Caco-2 (cell line): ENCODE data around the gene RHOU. TPM values are rescaled to one million over a fixed set of nuclear protein-coding genes. Genes with fewer than 3 reads are reported as not detected.

Experiments used
- BruUV-seq: library from RNA; stranded (reverse); fragments of 400-500 nt; replicated peaks from 2 replicates; lab custom pipeline; 2021; lab: Mats Ljungman, UMichigan
- CTCF ChIA-PET: fragments of 300-600 bp; sonication (Branson Sonifier 250); formaldehyde crosslinking; loops from one replicate; lab custom pipeline; 2022; ENCODE audit warnings: antibody characterized with exemption; lab: Charles Lee
- POLR2A ChIA-PET: fragments of 300-600 bp; sonication (Branson Sonifier 250); formaldehyde crosslinking; loops from one replicate; lab custom pipeline; 2022; ENCODE audit warnings: antibody characterized with exemption; lab: Charles Lee
- DNase-seq, 2 experiments: peaks; one replicate each; pipeline versions ENCODE4 v3.0.0 to v3.0.0-alpha.2; 2020 to 2022
- H3K27me3 ChIP-seq: replicated peaks from 2 replicates; pipeline ENCODE4 v1.6.0; 2011; ENCODE audit warnings: low read length; ENCODE audit not compliant: control insufficient read depth, insufficient read depth
- H3K36me3 ChIP-seq: 2 replicates; pipeline ENCODE4 v1.5.1; 2011; ENCODE audit warnings: low read length; ENCODE audit not compliant: control insufficient read depth, insufficient read depth
- H3K4me1 ChIP-seq: fragments of 250-450 bp; sonication (Bioruptor Pico); 2 replicates; pipeline ENCODE4 v1.5.1; 2020; ENCODE audit warnings: mild to moderate bottlenecking
- H3K4me3 ChIP-seq: 2 replicates; pipeline ENCODE4 v1.5.1; 2011; ENCODE audit warnings: low read depth, mild to moderate bottlenecking, control low read depth, low read length
- H3K9me3 ChIP-seq: fragments of 250-450 bp; sonication (Bioruptor Pico); 2 replicates; pipeline ENCODE4 v1.5.1; 2020; ENCODE audit warnings: mild to moderate bottlenecking, moderate library complexity
- H3K27ac Mint-ChIP-seq: one replicate; pipeline ENCODE4 v1.8.0; 2022; ENCODE audit warnings: mixed read lengths; ENCODE audit not compliant: unreplicated experiment
- H3K27me3 Mint-ChIP-seq: one replicate; pipeline ENCODE4 v1.8.0; 2022; ENCODE audit warnings: mixed read lengths; ENCODE audit not compliant: insufficient read depth, unreplicated experiment
- H3K36me3 Mint-ChIP-seq: one replicate; pipeline ENCODE4 v1.8.0; 2022; ENCODE audit warnings: mild to moderate bottlenecking, mixed read lengths; ENCODE audit not compliant: insufficient read depth, unreplicated experiment
- H3K4me1 Mint-ChIP-seq: one replicate; pipeline ENCODE4 v1.8.0; 2022; ENCODE audit warnings: low read depth, mixed read lengths; ENCODE audit not compliant: unreplicated experiment
- H3K4me3 Mint-ChIP-seq: one replicate; pipeline ENCODE4 v1.8.0; 2022; ENCODE audit warnings: mild to moderate bottlenecking, moderate library complexity, mixed read lengths; ENCODE audit not compliant: unreplicated experiment
- H3K9me3 Mint-ChIP-seq: one replicate; pipeline ENCODE4 v1.8.0; 2022; ENCODE audit warnings: mixed read lengths; ENCODE audit not compliant: unreplicated experiment
- intact Hi-C: fragments of 100-400 bp; cut with micrococcal nuclease; formaldehyde crosslinking; loops from one replicate; pipeline ENCODE4 v1.10.0; 2022; ENCODE audit not compliant: unreplicated experiment
- total RNA-seq: library from RNA; stranded (reverse); gene quantifications from 2 replicates; pipeline ENCODE4 v1.2.3, GENCODE V29; 2022
- TF ChIP-seq, protein P1 (sequence below), 2 experiments: fragments of 200-600 bp in 1 of 2; IDR thresholded peaks; 1 replicate in 1 of 2; 2 replicates in 1 of 2; pipeline versions ENCODE4 v1.5.1 to v1.8.0; 2011 to 2022; ENCODE audit warnings: antibody characterized with exemption in 1 of 2, control low read depth in 1 of 2, inconsistent platforms in 1 of 2, low read depth in 1 of 2, low read length in 1 of 2, mild to moderate bottlenecking in 1 of 2, moderate library complexity in 1 of 2; ENCODE audit not compliant: insufficient read depth in 1 of 2, severe bottlenecking in 1 of 2, unreplicated experiment in 1 of 2

Gene RHOU
- total RNA-seq, 1 experiment from 2014 or later, result 17.4 TPM

DNA sequence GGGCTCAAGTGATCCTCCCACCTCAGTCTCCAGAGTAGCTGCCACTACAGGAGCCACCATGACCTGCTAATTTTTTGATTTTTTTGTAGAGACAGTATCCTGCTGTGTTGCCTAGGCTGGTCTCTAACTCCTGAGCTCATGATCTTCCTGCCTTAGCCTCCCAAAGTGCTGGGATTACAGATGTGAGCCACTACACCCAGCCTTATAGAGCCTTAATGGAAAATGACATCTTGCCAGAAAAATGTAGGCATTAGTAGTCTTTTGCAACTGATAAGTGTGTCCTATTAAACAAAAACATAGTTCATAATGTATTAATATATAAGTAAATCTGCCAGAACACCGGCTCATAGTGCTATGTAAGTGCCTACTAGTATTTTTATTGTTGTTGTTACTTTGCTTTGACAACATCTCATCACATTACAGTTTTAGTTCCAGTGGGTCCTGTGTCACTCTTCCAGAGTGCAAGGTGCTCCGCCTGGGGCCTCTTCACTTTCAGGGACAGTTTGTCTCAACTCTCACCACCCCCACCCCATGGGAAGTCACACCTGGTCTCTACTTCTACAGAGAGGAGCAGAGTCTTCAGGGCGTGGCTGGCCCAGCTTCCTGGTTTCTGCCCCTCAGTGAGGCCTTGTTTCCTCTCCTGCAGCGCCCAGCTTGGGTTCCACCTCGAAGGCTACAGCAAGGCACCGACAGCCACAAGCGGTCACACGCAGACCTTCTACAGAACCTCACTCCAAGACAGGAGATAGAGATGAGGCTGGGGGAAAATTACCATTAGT is 30.1 kb downstream of the RHOU start:
- Histone ChIP-seq H3K4me1 (peaks cover 6% of the 10 kb centered on the region; the same call in 1 of the 2 replicates), H3K4me3 (no peak overlapping the region), H3K36me3 (no peaks in the 10 kb centered on the region), H3K27me3 (no peaks in the 10 kb centered on the region), H3K9me3 (no peaks in the 10 kb centered on the region)
- DNase-seq, result no peak
- ChIA-PET CTCF (no interaction called here), POLR2A (no interaction called here)
- intact Hi-C loops, result no loop called here
- no TSS peak for BruUV-seq
- H3K4me3 Mint-ChIP-seq, result no peak overlapping the region
- H3K27me3 Mint-ChIP-seq, result no peaks in the 10 kb centered on the region
- TF ChIP-seq, protein P1, sequence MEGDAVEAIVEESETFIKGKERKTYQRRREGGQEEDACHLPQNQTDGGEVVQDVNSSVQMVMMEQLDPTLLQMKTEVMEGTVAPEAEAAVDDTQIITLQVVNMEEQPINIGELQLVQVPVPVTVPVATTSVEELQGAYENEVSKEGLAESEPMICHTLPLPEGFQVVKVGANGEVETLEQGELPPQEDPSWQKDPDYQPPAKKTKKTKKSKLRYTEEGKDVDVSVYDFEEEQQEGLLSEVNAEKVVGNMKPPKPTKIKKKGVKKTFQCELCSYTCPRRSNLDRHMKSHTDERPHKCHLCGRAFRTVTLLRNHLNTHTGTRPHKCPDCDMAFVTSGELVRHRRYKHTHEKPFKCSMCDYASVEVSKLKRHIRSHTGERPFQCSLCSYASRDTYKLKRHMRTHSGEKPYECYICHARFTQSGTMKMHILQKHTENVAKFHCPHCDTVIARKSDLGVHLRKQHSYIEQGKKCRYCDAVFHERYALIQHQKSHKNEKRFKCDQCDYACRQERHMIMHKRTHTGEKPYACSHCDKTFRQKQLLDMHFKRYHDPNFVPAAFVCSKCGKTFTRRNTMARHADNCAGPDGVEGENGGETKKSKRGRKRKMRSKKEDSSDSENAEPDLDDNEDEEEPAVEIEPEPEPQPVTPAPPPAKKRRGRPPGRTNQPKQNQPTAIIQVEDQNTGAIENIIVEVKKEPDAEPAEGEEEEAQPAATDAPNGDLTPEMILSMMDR (IDR thresholded peaks at IDR 0.05; ENCODE audit: insufficient read depth in 1 of 2, low read depth in 1 of 2, low read length in 1 of 2, severe bottlenecking in 1 of 2, unreplicated experiment in 1 of 2), result no peak
- peaks cover 4% of the 10 kb centered on the region for H3K36me3 Mint-ChIP-seq
- no peak overlapping the region for H3K27ac Mint-ChIP-seq
- H3K4me1 Mint-ChIP-seq, result peaks cover 9% of the 10 kb centered on the region
- no peaks in the 10 kb centered on the region for H3K9me3 Mint-ChIP-seq

DNA sequence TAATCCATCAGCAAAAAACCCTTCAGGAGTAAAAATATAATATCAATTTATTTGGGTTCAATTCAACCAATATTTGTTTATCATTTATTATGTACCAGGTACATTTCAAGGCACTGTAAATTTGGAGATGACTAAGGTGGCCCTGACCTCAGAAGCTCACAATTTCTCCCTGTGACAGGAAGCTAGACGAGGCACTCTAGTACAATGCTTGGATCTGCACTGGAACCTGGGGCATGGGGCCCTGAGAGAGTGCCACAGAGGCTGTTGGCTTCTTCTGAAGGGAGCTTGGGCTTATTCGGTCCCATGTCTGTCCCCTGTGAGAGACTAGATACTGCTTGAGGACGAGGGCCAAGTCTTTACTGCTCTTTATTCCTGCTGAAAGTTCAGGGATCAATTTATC is 31.5 kb downstream of the RHOU start:
- H3K4me1 ChIP-seq, result peaks cover 6% of the 10 kb centered on the region; the same call in 1 of the 2 replicates
- no peaks in the 10 kb centered on the region for H3K36me3 ChIP-seq
- no peaks in the 10 kb centered on the region for H3K27me3 ChIP-seq
- Mint-ChIP-seq H3K36me3 (peaks cover 4% of the 10 kb centered on the region), H3K9me3 (no peaks in the 10 kb centered on the region), H3K27me3 (no peaks in the 10 kb centered on the region), H3K4me1 (peaks cover 9% of the 10 kb centered on the region), H3K4me3 (no peak overlapping the region), H3K27ac (no peak overlapping the region)
- DNase-seq, result no peak
- no peaks in the 10 kb centered on the region for H3K9me3 ChIP-seq
- TF ChIP-seq, protein P1 (IDR thresholded peaks at IDR 0.05; ENCODE audit: insufficient read depth in 1 of 2, low read depth in 1 of 2, low read length in 1 of 2, severe bottlenecking in 1 of 2, unreplicated experiment in 1 of 2), result no peak
- intact Hi-C loops, result no loop called here
- BruUV-seq, result no TSS peak
- H3K4me3 ChIP-seq, result no peak overlapping the region
- CTCF ChIA-PET, result no interaction called here
- POLR2A ChIA-PET, result no interaction called here

DNA sequence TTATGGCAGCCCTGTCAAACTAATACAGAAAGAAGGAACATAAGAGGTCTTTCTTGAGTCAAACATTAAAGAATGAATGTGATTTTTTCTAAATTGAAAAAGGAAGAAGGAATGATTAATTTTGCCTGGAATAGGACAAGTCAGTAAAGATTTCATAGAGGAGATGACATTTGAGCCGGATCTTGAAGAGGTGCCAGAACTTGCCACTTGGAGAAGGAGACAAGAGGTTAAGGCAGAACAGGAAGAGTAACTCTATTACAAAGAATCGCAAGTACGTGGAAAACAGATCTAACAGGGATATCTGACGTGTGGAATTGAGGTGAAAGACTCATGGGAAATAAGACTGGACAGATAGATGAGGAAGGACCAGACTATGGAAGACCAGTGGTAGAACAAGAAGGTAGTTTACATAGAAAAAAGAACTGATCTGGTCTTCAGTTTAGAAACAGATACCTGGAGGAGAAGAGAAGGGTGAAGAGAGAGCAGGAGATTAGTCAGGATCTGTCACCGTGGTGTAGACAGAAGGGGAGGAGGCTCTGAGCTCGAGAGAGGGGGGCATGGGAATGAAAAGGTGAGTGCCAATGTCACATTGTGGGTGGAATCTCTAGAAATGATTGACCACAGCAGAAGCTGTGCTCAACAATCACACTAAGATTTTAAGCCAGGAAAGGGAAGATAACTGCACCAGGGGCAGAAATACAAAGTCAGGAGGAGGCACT is 32.5 kb downstream of the RHOU start:
- Mint-ChIP-seq H3K4me1 (peaks cover 9% of the 10 kb centered on the region), H3K27ac (no peak overlapping the region), H3K27me3 (no peaks in the 10 kb centered on the region), H3K4me3 (no peak overlapping the region), H3K9me3 (no peaks in the 10 kb centered on the region), H3K36me3 (peaks cover 4% of the 10 kb centered on the region)
- TF ChIP-seq, protein P1 (IDR thresholded peaks at IDR 0.05; ENCODE audit: insufficient read depth in 1 of 2, low read depth in 1 of 2, low read length in 1 of 2, severe bottlenecking in 1 of 2, unreplicated experiment in 1 of 2), result no peak
- Histone ChIP-seq H3K9me3 (no peaks in the 10 kb centered on the region), H3K4me1 (peaks cover 6% of the 10 kb centered on the region; the same call in 1 of the 2 replicates), H3K27me3 (no peaks in the 10 kb centered on the region), H3K36me3 (no peaks in the 10 kb centered on the region), H3K4me3 (no peak overlapping the region)
- DNase-seq, result no peak
- intact Hi-C loops, result no loop called here
- CTCF ChIA-PET, result no interaction called here
- POLR2A ChIA-PET, result no interaction called here
- BruUV-seq, result no TSS peak
